BE2C (cell line): ENCODE measurements around the gene PSPC1.

Experiments
- DNase-seq: peaks from one replicate; pipeline ENCODE4 v3.0.0-alpha.2; 2020
- H3K27me3 ChIP-seq: fragments of 250-450 bp; sonication (Bioruptor Pico); 2 replicates; pipeline ENCODE4 v1.5.1; 2020; ENCODE audit warnings: mild to moderate bottlenecking
- H3K36me3 ChIP-seq: fragments of 250-450 bp; sonication (Bioruptor Pico); 2 replicates; pipeline ENCODE4 v1.5.1; 2020; ENCODE audit warnings: mild to moderate bottlenecking
- H3K4me1 ChIP-seq: fragments of 250-450 bp; sonication (Bioruptor Pico); 2 replicates; pipeline ENCODE4 v1.5.1; 2020
- H3K4me3 ChIP-seq: 2 replicates; pipeline ENCODE4 v1.5.1; 2011; ENCODE audit warnings: low read depth, low read length
- H3K9me3 ChIP-seq: fragments of 250-450 bp; sonication (Bioruptor Pico); 2 replicates; pipeline ENCODE4 v1.5.1; 2020
- TF ChIP-seq, protein P1 (sequence below): IDR thresholded peaks from 2 replicates; pipeline ENCODE4 v1.5.1; 2012; ENCODE audit warnings: mild to moderate bottlenecking, low read depth, low read length

The PSPC1 gene

DNA sequence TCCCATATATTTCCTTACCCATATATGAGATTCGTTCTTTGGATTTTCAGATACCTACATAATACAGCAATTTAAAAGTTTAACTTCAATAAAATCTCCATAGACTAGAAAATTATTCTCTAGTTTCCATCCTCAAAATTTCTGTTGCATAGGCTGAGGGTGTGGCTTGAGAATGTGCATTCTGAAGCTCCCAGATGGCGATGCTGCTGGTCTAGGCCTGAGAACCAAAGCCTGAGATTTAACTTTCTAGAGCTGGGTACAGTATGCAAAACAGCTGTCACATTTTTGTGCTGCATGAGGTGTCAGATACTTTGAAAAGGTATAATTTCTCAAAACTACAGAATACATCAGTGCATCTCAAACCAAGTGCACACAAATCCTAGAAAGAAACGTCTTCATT is 106.6 kb downstream of the PSPC1 start:
- no peak for DNase-seq
- Histone ChIP-seq H3K36me3 (peaks cover 50% of the 10 kb centered on the region), H3K27me3 (no peaks in the 10 kb centered on the region), H3K4me3 (no peak overlapping the region), H3K9me3 (no peaks in the 10 kb centered on the region), H3K4me1 (no peaks in the 10 kb centered on the region)
- TF ChIP-seq, protein P1, sequence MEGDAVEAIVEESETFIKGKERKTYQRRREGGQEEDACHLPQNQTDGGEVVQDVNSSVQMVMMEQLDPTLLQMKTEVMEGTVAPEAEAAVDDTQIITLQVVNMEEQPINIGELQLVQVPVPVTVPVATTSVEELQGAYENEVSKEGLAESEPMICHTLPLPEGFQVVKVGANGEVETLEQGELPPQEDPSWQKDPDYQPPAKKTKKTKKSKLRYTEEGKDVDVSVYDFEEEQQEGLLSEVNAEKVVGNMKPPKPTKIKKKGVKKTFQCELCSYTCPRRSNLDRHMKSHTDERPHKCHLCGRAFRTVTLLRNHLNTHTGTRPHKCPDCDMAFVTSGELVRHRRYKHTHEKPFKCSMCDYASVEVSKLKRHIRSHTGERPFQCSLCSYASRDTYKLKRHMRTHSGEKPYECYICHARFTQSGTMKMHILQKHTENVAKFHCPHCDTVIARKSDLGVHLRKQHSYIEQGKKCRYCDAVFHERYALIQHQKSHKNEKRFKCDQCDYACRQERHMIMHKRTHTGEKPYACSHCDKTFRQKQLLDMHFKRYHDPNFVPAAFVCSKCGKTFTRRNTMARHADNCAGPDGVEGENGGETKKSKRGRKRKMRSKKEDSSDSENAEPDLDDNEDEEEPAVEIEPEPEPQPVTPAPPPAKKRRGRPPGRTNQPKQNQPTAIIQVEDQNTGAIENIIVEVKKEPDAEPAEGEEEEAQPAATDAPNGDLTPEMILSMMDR = no peak

DNA sequence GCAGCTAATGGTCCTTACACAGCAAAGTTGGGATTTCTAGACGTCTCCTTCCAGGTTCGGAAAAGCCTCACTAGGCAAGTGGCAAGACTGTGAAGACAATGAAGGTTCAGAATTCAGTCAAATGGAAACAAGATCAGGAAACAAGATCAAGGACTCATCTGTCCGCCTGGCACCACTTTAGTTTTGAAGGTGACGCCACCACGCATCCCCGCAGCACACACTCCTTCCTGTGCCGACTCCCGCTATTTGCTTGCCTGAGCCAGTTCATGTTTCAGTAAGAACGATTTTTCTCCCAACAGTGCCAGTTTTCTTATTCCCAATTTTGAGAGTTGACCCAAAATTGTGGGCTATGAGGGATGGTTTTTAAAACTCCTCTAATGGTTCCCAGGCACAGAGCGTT is 107.8 kb downstream of the PSPC1 start:
- no peaks in the 10 kb centered on the region for H3K27me3 ChIP-seq
- H3K4me3 ChIP-seq = no peak overlapping the region
- no peaks in the 10 kb centered on the region for H3K4me1 ChIP-seq
- no peaks in the 10 kb centered on the region for H3K9me3 ChIP-seq
- H3K36me3 ChIP-seq = peaks cover 62% of the 10 kb centered on the region
- TF ChIP-seq, protein P1 = no peak
- no peak for DNase-seq

DNA sequence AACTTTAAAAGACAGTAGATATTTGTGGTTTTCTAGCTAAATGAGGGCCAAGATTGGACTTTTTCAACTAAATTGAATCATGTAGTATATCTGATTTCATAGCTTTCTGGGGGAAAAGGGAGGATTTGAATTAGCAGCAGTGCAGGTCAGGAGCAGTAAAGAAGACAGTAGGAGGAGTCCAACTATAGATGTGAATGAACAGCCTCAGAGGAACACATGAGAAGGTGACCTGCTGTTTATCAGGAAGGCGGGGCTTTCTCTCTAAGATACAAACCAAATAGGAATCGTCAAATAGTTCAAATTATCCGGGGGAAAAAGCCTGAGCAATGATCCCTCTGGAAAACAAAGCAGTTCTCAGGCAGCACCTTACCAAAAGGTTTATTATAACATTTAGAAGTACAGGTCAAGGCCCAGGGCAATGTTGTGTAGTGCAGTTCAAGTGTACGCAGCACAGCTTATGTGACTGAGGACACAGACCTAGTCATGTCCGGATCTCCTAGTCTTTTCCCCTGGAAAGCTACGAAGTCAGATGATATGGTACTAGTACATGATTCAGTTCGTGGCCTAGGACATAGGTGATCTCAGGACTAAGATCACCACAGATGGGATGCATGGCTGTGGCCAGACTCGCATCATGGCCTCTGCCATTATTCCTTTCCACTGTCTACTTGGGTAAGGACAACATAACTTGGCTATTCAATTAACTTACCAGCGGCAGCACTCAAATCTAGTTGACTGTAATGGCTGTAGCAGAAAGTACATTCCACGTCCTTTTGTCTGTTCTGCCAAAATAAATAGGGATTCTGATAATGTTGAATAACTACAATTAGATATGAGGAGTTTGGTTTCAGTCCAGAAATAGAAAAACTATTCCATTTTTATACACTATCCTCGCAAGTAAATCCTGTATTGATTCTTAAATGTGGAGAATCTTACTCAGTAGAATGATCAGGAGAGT is 109.0 kb downstream of the PSPC1 start:
- H3K27me3 ChIP-seq = no peaks in the 10 kb centered on the region
- no peak for DNase-seq
- no peaks in the 10 kb centered on the region for H3K4me1 ChIP-seq
- H3K36me3 ChIP-seq = peaks cover 73% of the 10 kb centered on the region
- no peaks in the 10 kb centered on the region for H3K9me3 ChIP-seq
- no peak overlapping the region for H3K4me3 ChIP-seq
- TF ChIP-seq, protein P1 = no peak

DNA sequence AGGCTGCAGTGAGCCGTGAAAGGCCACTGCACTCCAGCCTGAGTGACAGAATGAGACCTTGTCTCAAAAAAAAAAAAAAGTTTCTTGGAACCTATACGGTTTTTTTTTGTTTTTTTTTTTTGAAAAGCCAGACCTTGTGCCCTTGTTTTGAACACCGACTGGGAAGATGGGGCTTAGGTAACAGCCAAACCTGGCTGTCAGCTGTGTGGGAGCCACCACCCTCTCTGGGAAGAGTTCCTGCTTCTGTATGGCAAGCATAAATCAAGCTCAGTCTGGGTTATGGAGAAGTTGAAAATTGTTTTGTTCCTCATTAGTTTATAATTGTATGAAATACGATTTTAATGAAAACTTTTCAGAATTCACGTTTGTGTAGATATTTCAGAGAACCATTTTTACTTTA is 109.8 kb downstream of the PSPC1 start:
- TF ChIP-seq, protein P1 = no peak
- H3K4me3 ChIP-seq = no peak overlapping the region
- DNase-seq = no peak
- no peaks in the 10 kb centered on the region for H3K27me3 ChIP-seq
- no peaks in the 10 kb centered on the region for H3K4me1 ChIP-seq
- H3K36me3 ChIP-seq = peaks cover 81% of the 10 kb centered on the region
- H3K9me3 ChIP-seq = no peaks in the 10 kb centered on the region

DNA sequence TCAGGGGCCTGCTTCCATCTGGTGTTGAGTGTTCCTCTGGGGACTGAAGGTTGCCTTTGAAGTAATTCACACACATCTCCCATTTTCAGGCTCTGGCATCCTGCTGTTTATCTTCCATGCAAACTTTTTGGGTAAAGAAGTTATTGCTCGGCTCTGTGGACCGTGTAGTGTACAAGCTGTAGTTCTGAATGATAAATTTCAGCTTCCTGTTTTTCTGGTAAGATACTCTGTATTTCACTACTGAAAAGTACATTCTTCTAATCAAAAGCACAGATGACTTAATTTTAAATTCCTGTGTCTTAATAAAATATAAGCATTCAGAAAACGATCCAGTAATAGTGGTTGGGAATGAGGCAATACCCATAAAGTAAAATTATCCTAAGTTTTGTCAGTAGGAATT is 112.6 kb downstream of the PSPC1 start:
- DNase-seq = no peak
- Histone ChIP-seq H3K4me1 (peaks cover 3% of the 10 kb centered on the region), H3K9me3 (no peaks in the 10 kb centered on the region), H3K36me3 (peaks cover 82% of the 10 kb centered on the region), H3K27me3 (no peaks in the 10 kb centered on the region), H3K4me3 (no peak overlapping the region)
- TF ChIP-seq, protein P1 = no peak

DNA sequence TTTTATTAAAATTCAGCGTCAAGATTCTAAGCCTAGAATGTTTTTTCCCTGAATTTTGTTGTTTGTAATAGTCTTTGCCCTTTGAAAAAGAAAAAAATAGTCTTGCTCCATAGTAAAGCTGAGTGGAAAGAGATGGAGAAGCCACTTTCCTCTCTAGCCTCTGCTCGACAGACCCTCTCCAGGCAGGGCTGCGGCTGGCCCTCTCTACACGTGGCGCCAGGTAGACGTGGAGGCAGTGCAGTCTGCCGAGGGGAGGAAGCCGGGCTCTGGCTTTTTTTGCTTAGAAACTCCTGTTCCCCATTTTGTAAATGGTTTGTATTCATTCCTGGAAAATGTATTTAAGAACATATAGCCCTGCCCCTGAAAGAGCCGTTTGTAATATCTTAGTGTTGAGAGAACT is 114.0 kb downstream of the PSPC1 start:
- DNase-seq = no peak
- Histone ChIP-seq H3K27me3 (no peaks in the 10 kb centered on the region), H3K9me3 (no peaks in the 10 kb centered on the region), H3K4me3 (no peak overlapping the region), H3K36me3 (peaks cover 73% of the 10 kb centered on the region), H3K4me1 (peaks cover 3% of the 10 kb centered on the region)
- TF ChIP-seq, protein P1 = no peak
